ENCODE results near the gene LMX1A. TPM values are rescaled to one million over a fixed set of nuclear protein-coding genes. Genes with fewer than 3 reads are reported as not detected.

Gene LMX1A
- total RNA-seq, 1 donor from 2014 or later, result not detected

DNA sequence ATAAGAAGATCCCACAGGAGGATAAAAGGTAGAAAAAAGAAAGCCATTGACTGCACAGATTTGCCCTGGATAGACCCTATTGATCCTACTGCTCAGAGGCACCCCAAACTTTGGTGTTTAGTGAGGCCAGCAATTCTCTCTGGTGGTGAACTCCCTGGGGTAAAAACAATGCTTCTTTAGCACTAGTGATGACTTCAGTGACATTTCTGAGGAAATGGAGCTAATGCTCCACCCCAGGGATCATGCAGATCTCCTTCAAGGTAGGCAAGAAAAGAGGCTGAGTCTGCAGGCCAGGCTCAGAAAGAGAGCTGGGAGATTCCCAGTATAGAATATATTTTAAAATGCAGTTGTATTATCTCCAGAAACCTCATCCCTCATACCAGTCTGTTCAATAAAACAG, 140.3 kb downstream of the LMX1A start:
- no peaks in the 10 kb centered on the region for H3K36me3 Mint-ChIP-seq (ENCODE audit: unreplicated experiment)
- H3K27ac Mint-ChIP-seq (ENCODE audit: unreplicated experiment), result no peak overlapping the region
- no peak overlapping the region for H3K4me3 Mint-ChIP-seq (ENCODE audit: unreplicated experiment)
- no peaks in the 10 kb centered on the region for H3K9me3 Mint-ChIP-seq (ENCODE audit: unreplicated experiment)
- TF ChIP-seq, protein P1, sequence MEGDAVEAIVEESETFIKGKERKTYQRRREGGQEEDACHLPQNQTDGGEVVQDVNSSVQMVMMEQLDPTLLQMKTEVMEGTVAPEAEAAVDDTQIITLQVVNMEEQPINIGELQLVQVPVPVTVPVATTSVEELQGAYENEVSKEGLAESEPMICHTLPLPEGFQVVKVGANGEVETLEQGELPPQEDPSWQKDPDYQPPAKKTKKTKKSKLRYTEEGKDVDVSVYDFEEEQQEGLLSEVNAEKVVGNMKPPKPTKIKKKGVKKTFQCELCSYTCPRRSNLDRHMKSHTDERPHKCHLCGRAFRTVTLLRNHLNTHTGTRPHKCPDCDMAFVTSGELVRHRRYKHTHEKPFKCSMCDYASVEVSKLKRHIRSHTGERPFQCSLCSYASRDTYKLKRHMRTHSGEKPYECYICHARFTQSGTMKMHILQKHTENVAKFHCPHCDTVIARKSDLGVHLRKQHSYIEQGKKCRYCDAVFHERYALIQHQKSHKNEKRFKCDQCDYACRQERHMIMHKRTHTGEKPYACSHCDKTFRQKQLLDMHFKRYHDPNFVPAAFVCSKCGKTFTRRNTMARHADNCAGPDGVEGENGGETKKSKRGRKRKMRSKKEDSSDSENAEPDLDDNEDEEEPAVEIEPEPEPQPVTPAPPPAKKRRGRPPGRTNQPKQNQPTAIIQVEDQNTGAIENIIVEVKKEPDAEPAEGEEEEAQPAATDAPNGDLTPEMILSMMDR (IDR thresholded peaks at IDR 0.05), result no peak
- no peaks in the 10 kb centered on the region for H3K27me3 Mint-ChIP-seq (ENCODE audit: unreplicated experiment)
- DNase-seq (ENCODE audit: extremely low spot score, unreplicated experiment), result no peak
- H3K4me1 Mint-ChIP-seq (ENCODE audit: unreplicated experiment), result no peaks in the 10 kb centered on the region

DNA sequence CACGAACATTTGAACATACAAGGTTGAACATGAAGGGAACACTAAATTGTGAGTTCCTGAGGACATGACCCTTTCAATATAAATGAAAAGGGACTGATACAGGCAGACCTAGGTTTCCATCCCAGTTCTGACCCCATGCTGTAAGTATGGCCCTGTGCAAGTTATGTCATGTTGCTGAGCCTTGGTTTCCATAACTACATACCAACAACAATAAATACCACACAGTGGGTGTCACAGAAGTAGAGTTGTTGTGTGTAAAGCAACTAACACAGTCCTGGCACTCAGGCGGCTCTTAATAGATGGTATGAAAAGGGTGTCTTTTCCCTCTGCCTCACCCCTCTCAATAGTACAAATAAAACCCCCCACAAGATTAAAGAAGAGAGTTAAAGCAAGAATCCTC, 140.8 kb downstream of the LMX1A start:
- Mint-ChIP-seq H3K27me3 (ENCODE audit: unreplicated experiment) (no peaks in the 10 kb centered on the region), H3K36me3 (ENCODE audit: unreplicated experiment) (no peaks in the 10 kb centered on the region), H3K9me3 (ENCODE audit: unreplicated experiment) (no peaks in the 10 kb centered on the region), H3K27ac (ENCODE audit: unreplicated experiment) (no peak overlapping the region), H3K4me3 (ENCODE audit: unreplicated experiment) (no peak overlapping the region), H3K4me1 (ENCODE audit: unreplicated experiment) (no peaks in the 10 kb centered on the region)
- DNase-seq (ENCODE audit: extremely low spot score, unreplicated experiment), result no peak
- TF ChIP-seq, protein P1 (IDR thresholded peaks at IDR 0.05), result no peak

DNA sequence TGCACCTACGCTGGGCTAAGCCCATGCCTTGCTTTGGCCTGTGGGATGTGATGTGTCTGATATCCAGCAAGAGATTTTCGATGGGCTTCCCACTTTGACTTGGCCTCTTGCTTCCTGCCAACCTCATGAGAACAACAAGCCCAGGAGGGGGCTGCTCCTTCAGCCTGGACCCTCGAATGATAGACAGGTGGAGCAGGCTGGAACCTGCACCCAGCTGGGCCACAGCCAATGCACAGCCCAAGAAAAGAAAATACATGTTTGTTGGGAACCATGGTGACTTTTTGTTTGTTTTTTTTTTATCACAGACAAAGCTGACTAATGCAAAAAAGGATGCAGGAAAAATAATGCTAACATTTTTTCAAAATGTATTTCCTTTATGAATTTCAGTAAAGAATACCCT, 144.3 kb downstream of the LMX1A start:
- no peak for DNase-seq (ENCODE audit: extremely low spot score, unreplicated experiment)
- Mint-ChIP-seq H3K27me3 (ENCODE audit: unreplicated experiment) (no peaks in the 10 kb centered on the region), H3K9me3 (ENCODE audit: unreplicated experiment) (no peaks in the 10 kb centered on the region), H3K4me3 (ENCODE audit: unreplicated experiment) (no peak overlapping the region), H3K4me1 (ENCODE audit: unreplicated experiment) (no peaks in the 10 kb centered on the region), H3K36me3 (ENCODE audit: unreplicated experiment) (no peaks in the 10 kb centered on the region), H3K27ac (ENCODE audit: unreplicated experiment) (no peak overlapping the region)
- TF ChIP-seq, protein P1 (IDR thresholded peaks at IDR 0.05), result no peak

GRCh38 chr1:165207853-165208515, 148.5 kb downstream of the LMX1A start:
- no peaks in the 10 kb centered on the region for H3K36me3 Mint-ChIP-seq (ENCODE audit: unreplicated experiment)
- H3K9me3 Mint-ChIP-seq (ENCODE audit: unreplicated experiment), result no peaks in the 10 kb centered on the region
- no peaks in the 10 kb centered on the region for H3K27me3 Mint-ChIP-seq (ENCODE audit: unreplicated experiment)
- H3K4me1 Mint-ChIP-seq (ENCODE audit: unreplicated experiment), result no peaks in the 10 kb centered on the region
- TF ChIP-seq, protein P1 (IDR thresholded peaks at IDR 0.05), result no peak
- no peak overlapping the region for H3K4me3 Mint-ChIP-seq (ENCODE audit: unreplicated experiment)
- no peak for DNase-seq (ENCODE audit: extremely low spot score, unreplicated experiment)
- H3K27ac Mint-ChIP-seq (ENCODE audit: unreplicated experiment), result no peak overlapping the region

DNA sequence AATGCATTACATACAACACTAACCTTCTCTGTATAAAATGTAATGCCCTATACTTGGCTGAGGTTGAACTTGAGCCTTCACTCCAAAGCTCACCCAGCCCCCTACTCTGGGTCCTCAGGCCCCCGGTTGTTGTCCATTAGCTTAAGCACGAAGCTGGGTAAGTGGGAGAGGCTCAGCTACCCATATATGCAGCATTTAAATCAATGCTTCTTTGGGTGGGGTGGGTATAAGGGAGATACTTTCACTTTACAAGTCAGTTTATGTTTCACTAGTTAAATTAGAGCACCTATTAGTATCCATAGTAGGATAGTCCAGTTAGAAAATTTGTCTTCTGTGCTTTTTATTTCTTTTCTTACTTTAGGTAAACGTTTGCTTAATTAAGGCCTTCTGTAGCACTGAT, 151.4 kb downstream of the LMX1A start:
- no peak overlapping the region for H3K27ac Mint-ChIP-seq (ENCODE audit: unreplicated experiment)
- no peaks in the 10 kb centered on the region for H3K36me3 Mint-ChIP-seq (ENCODE audit: unreplicated experiment)
- H3K27me3 Mint-ChIP-seq (ENCODE audit: unreplicated experiment), result no peaks in the 10 kb centered on the region
- H3K4me3 Mint-ChIP-seq (ENCODE audit: unreplicated experiment), result no peak overlapping the region
- DNase-seq (ENCODE audit: extremely low spot score, unreplicated experiment), result no peak
- H3K9me3 Mint-ChIP-seq (ENCODE audit: unreplicated experiment), result no peaks in the 10 kb centered on the region
- no peaks in the 10 kb centered on the region for H3K4me1 Mint-ChIP-seq (ENCODE audit: unreplicated experiment)
- TF ChIP-seq, protein P1 (IDR thresholded peaks at IDR 0.05), result no peak

Data from osteocyte (in vitro differentiated cells).